DOHH2 (cell line): ENCODE results near the gene BCL3.

Source experiments
- H3F3A ChIP-seq: fragments of 200-600 bp; sonication (generic), shearing (Covaris generic); 2 replicates; pipeline ENCODE4 v1.6.0; 2016; ENCODE audit warnings: antibody characterized with exemption, mild to moderate bottlenecking; ENCODE audit not compliant: control insufficient read depth, insufficient read depth
- H3K27ac ChIP-seq: fragments of 200-600 bp; sonication (generic); 2 replicates; pipeline ENCODE4 v1.5.1; 2014; ENCODE audit warnings: low read depth, mild to moderate bottlenecking, low read length, moderate library complexity
- H3K27me3 ChIP-seq: fragments of 200-600 bp; sonication (generic); 2 replicates; pipeline ENCODE4 v1.6.1; 2014; ENCODE audit warnings: mild to moderate bottlenecking, low read length, mixed read lengths; ENCODE audit not compliant: control insufficient read depth
- H3K36me3 ChIP-seq: fragments of 200-600 bp; sonication (generic); 2 replicates; pipeline ENCODE4 v1.6.1; 2014; ENCODE audit warnings: mild to moderate bottlenecking, low read length, moderate library complexity, mixed read lengths; ENCODE audit not compliant: control insufficient read depth
- H3K4me1 ChIP-seq: fragments of 200-600 bp; sonication (generic); 2 replicates; pipeline ENCODE4 v1.6.1; 2014; ENCODE audit warnings: mild to moderate bottlenecking, low read length, mixed read lengths; ENCODE audit not compliant: control insufficient read depth
- H3K4me2 ChIP-seq: fragments of 200-600 bp; sonication (generic); 2 replicates; pipeline ENCODE4 v1.6.0; 2014; ENCODE audit warnings: mild to moderate bottlenecking, low read length, moderate library complexity
- H3K4me3 ChIP-seq: fragments of 200-600 bp; sonication (generic); 2 replicates; pipeline ENCODE4 v1.5.1; 2014; ENCODE audit warnings: mild to moderate bottlenecking, low read length, mixed read lengths
- H3K79me2 ChIP-seq: fragments of 200-600 bp; sonication (generic); 2 replicates; pipeline ENCODE4 v1.6.1; 2014; ENCODE audit warnings: mild to moderate bottlenecking, low read length, mixed read lengths; ENCODE audit not compliant: control insufficient read depth
- H3K9me2 ChIP-seq: fragments of 200-600 bp; sonication (generic); replicated peaks from 2 replicates; pipeline ENCODE4 v1.6.1; 2014; ENCODE audit warnings: mild to moderate bottlenecking, low read length, mixed read lengths; ENCODE audit not compliant: control insufficient read depth
- H3K9me3 ChIP-seq: fragments of 200-600 bp; sonication (generic); 2 replicates; pipeline ENCODE4 v1.6.1; 2014; ENCODE audit warnings: antibody characterized with exemption, low read length, mixed read lengths; ENCODE audit not compliant: control insufficient read depth, insufficient read depth
- H4K20me1 ChIP-seq: fragments of 200-600 bp; sonication (generic); 2 replicates; pipeline ENCODE4 v1.6.0; 2014; ENCODE audit warnings: low read depth, mild to moderate bottlenecking, antibody characterized with exemption, low read length, moderate library complexity; ENCODE audit not compliant: control insufficient read depth, insufficient read depth
- CTCF ChIP-seq: fragments of 200-600 bp; sonication (generic); IDR thresholded peaks from one replicate; pipeline ENCODE4 v1.5.1; 2014; ENCODE audit warnings: antibody characterized with exemption, mild to moderate bottlenecking, low read depth, low read length; ENCODE audit not compliant: poor library complexity, severe bottlenecking
- EZH2phosphoT487 ChIP-seq: fragments of 200-600 bp; sonication (generic); IDR thresholded peaks from 2 replicates; pipeline ENCODE4 v1.6.1; 2017; ENCODE audit warnings: borderline replicate concordance, mild to moderate bottlenecking, antibody characterized with exemption, low read length, moderate library complexity, mixed read lengths

BCL3 gene, protein sequence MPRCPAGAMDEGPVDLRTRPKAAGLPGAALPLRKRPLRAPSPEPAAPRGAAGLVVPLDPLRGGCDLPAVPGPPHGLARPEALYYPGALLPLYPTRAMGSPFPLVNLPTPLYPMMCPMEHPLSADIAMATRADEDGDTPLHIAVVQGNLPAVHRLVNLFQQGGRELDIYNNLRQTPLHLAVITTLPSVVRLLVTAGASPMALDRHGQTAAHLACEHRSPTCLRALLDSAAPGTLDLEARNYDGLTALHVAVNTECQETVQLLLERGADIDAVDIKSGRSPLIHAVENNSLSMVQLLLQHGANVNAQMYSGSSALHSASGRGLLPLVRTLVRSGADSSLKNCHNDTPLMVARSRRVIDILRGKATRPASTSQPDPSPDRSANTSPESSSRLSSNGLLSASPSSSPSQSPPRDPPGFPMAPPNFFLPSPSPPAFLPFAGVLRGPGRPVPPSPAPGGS

DNA sequence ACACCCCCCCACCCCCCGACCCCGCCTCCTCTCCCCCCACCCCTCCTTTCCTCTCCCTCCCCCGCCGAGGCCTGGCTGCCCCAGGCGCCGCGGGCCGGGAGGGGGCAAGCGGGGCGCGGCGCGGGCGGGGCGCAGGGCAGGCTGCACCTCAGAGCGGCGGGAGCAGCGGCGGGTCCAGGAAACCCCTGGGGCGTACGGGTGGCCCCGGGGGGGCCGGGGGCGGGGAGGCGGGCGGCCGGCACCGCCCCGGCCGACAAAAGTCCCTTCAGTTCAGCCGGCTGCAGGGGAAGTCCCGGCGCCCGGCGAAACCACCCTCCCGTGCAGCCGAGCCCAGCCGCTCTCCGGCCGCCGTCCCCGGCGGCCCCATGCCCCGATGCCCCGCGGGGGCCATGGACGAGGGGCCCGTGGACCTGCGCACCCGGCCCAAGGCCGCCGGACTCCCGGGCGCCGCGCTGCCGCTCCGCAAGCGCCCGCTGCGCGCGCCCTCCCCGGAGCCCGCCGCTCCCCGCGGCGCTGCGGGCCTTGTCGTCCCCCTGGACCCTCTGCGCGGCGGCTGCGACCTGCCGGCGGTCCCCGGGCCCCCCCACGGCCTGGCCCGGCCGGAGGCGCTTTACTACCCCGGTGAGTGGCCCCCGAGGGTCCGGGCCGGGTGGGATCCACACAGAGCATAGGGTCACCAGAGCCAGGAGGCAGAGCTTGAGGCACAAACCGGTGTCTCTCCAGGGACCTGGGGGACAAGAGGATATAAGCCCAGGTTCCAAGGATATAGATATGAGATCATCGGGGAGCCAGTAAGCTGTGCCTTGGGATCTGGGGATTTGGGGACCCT lies at the start of gene BCL3:
Gene BCL3, plus strand, starts transcription at position 283 of the 829 bp plus-strand sequence. Its CDS starts 83 bp downstream, at position 366.
- Histone ChIP-seq H3K4me3 (peak within 1 kb of the TSS; percentile 91), H3K27me3 (peaks cover 13% of the 10 kb centered on the region), H3K27ac (peak within 1 kb of the TSS; percentile 97), H3F3A (peaks cover 31% of the 10 kb centered on the region), H3K9me3 (no peaks in the 10 kb centered on the region), H3K36me3 (peaks cover 28% of the 10 kb centered on the region), H3K4me1 (peaks cover 61% of the 10 kb centered on the region), H4K20me1 (no peaks in the 10 kb centered on the region), H3K9me2 (no peaks in the 10 kb centered on the region), H3K4me2 (peak within 1 kb of the TSS; percentile 98), H3K79me2 (peaks cover 24% of the 10 kb centered on the region)
- no peak for TF ChIP-seq EZH2phosphoT487
- TF ChIP-seq CTCF = no peak

GRCh38 chr19:44700547-44700946 lies 48.0 kb upstream of the BCL3 start:
- H3K27ac ChIP-seq = no peak overlapping the region
- H3K27me3 ChIP-seq = peaks cover 6% of the 10 kb centered on the region
- H3K9me3 ChIP-seq = no peaks in the 10 kb centered on the region
- H3F3A ChIP-seq = no peaks in the 10 kb centered on the region
- no peak overlapping the region for H3K4me2 ChIP-seq
- no peaks in the 10 kb centered on the region for H4K20me1 ChIP-seq
- TF ChIP-seq EZH2phosphoT487 (no peak), CTCF (no peak)
- no peaks in the 10 kb centered on the region for H3K9me2 ChIP-seq
- H3K4me1 ChIP-seq = no peaks in the 10 kb centered on the region
- no peak overlapping the region for H3K4me3 ChIP-seq
- H3K36me3 ChIP-seq = no peaks in the 10 kb centered on the region
- no peaks in the 10 kb centered on the region for H3K79me2 ChIP-seq

DNA sequence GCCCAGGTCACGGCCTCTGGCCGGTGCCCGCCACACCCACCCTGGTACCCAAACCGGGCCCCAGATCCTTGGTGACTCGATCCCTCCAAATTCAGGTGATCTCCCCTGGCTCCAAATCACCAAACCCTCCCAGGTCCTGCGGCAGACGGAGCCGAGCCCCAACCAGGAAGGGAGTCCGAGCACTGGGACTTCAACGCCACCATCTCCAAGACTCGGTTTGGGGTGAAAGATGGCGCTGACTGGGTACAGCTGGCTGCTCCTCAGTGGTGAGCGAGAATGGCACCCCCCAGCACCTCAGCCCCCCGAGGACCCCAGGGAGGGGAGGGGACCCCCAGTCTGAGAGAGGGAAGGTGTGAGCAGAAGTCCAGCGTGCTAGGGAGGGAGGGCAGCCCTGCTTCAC lies 47.3 kb upstream of the BCL3 start:
- Histone ChIP-seq H3K27ac (no peak overlapping the region), H3K9me3 (no peaks in the 10 kb centered on the region), H3K4me3 (no peak overlapping the region), H3K9me2 (no peaks in the 10 kb centered on the region), H3K79me2 (no peaks in the 10 kb centered on the region), H4K20me1 (no peaks in the 10 kb centered on the region), H3F3A (no peaks in the 10 kb centered on the region), H3K4me2 (no peak overlapping the region), H3K4me1 (no peaks in the 10 kb centered on the region), H3K27me3 (peaks cover 6% of the 10 kb centered on the region), H3K36me3 (no peaks in the 10 kb centered on the region)
- TF ChIP-seq EZH2phosphoT487 = no peak
- no peak for TF ChIP-seq CTCF
